ENCODE results near the gene NAA38.
"Not testable (repeated sequence)": the region's sequence is repeated elsewhere in the genome, so short reads cannot be mapped to it uniquely, and the experiment has no call there.

Gene NAA38

DNA sequence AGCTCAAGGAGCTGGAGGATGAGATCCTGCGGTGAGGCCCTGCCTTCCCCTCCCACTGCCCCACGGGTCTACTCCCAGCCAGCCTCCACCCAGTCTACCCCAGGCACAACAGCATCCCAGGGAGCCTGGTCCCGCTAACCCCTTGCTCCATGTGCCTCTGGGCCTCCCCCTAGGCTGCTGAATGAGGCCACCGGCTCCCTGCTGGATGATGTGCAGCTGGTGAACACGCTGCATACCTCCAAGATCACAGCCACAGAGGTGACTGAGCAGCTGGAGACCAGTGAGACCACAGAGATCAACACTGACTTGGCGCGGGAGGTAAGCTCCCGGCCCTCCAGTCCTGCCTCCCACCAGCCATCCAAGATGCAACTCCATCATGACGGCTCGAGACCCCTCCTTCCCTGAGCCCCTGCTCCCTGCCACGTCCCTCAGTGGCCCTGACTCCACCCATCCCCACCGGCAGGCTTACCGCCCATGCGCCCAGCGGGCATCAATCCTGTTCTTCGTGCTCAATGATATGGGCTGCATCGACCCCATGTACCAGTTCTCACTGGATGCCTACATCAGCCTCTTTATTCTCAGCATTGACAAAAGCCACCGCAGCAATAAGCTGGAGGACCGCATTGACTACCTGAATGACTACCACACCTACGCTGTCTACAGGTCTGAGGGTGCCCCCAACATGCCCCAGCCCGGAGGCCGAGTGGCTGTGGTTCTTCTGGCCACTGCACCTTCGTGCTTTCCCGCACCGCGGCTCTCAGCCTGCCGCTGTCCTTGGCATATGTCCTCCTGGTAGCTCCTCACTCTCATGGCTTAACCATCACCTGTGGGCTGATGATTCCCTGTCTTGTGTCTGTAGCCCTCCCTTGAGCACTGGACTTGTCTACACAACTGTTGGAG lies 38.4 kb downstream of the NAA38 start:
- DNase-seq, result no peak

GRCh38 chr17:7818026-7818425 lies 39.3 kb downstream of the NAA38 start:
- no peak for DNase-seq

GRCh38 chr17:7817643-7817964 lies 39.8 kb downstream of the NAA38 start:
- no peak for DNase-seq

DNA sequence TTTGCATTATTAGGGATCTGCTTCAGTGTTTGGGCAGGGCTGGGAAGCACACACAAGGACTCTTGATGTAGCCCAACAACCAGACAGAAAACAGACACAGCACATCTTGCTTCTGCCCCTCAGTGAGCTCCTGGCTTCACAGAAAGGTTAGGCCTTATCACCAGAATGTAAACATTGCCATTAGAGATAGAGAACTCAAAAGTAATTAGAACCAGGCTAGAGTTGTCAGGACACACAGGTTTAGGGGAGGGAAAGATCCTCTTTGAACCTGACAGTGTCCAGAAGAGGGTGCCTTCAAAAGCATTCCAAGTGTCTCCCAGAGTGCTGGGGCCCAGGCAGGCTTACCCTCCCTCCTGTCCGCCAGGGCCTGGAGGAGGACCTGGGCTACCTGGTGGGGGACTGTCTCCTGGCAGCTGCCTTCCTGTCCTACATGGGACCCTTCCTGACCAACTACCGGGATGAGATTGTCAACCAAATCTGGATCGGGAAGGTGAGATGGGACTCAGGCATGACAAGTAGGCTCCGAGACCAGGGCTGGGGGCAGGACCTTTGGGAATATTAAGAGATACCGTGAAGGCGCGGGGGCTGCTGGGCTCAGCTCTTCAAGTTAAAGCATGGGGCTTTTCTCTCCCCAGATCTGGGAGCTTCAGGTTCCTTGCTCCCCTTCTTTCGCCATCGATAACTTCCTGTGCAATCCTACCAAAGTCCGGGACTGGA lies 40.3 kb downstream of the NAA38 start:
- DNase-seq, result no peak

- no peak for DNase-seq
These were observed 42.4 kb downstream of the NAA38 start for GRCh38 chr17:7814969-7815368.

DNA sequence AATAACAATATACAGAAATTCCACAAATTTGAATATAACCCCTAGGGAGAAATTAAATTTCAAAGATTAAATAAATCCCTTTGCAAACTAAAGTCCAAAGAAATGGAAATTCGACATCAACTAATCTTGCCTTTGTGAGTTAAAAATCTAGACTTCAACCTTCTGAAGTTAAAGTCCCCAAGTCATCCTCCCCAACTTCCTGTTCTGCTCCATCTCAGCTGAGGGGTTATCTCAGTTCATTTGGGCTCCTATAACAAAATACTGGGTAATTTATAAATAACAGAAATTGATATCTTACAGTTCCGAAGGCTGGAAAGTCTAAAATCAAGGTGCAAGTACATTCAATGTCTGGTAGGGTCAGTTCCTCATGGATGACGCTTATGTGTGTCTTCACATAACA lies 46.1 kb downstream of the NAA38 start:
- DNase-seq, result no peak

- DNase-seq, result not testable (repeated sequence)
These were observed 47.5 kb downstream of the NAA38 start for GRCh38 chr17:7809791-7810343.

GRCh38 chr17:7809086-7809790 lies 48.1 kb downstream of the NAA38 start:
- DNase-seq, result no peak

DNA sequence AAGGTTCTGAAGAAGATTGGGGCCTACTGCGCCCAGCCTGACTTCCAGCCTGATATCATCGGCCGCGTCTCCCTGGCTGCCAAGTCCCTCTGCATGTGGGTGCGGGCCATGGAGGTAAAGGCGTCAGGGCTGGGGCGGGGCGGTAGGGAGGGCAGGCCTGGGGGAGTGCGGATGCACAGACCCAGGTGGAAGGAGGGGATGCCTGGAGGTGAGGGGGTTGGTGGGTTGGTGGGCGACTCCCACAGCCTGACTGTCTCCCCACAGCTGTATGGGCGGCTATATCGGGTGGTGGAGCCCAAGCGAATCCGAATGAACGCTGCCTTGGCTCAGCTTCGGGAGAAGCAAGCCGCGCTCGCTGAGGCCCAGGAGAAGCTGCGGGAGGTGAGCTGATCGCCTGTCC lies 50.2 kb downstream of the NAA38 start:
- DNase-seq, result no peak
